HG03045 (cell line): ENCODE data around the gene NOTCH3.

Experiments
- ATAC-seq: cut with Tn5 transposase; IDR thresholded peaks from one replicate; pipeline ENCODE4 v1.9.1; 2021; ENCODE audit warnings: mild to moderate bottlenecking, moderate library complexity; ENCODE audit not compliant: unreplicated experiment

Gene NOTCH3

DNA sequence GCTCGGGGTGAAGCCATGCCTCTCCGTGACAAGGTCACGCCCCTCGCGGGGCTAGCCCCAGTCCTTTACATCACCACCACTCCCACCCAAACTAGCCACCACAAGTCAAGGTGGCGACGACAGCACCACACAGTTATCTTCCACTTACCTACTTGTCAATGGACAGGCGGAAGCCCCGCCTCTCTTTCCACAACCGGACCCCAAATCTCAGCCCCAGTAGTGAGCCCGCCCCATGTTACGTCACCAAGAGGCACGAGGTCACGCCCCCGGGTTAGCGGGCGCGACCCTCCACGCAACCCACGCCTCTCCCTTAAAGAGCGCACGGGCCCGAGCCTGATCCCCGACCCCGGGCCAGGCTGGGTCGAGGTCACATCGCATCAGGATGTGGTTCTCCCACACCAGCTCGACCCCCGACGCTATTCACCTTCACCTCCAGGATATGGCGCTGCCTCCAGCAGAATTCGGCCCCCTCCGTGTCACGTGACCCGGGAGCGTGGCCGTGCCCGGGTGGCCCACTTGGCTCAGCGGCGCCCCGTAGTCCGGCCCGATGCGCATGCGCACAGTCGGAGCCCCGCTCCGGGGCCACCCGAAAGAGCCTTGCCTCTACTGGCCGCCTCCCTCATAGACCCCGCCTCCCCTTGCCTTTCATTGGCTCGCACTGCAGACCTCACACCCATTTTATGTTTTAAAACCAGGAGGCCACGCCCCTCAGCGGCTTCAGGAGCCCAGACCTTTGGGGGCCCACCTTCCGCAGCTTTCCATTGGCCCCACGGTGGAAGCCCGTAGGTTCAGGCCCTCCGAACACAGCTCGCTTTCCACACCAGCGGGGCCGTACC lies 75.3 kb downstream of the NOTCH3 start:
- ATAC-seq, result peak; percentile 88

DNA sequence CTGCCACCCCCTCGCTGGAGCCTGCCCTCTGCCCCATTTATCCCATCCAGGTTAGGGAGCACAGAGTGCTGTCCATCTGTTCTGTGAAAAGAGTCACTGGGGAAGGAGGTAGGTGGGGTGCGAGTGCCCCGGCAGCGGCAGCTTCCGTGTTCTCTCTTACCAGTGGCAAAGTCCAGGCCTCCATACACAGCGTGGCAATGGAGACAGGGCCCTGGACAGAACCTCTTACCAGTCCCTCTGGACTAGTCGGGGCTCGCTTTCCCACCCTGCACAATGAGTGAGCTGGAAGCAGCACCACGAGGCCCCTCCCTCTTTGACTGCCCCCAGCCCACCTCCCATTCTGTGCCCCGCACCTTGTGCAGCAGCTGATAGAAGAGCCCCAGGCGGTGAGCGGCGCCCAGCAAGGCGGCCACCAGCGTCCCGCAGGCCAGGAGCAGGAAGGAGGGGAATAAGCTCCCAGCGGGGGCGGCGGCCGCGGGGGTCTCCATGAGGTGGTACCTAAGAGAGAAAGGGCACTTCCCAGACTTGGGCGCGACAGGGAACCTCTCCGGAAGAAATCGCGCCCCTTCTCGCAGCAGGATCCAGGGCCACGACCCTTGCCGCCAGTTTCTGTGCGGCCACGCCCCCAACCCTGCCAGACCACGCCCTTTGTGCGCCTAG lies 76.1 kb downstream of the NOTCH3 start:
- ATAC-seq, result no peak

DNA sequence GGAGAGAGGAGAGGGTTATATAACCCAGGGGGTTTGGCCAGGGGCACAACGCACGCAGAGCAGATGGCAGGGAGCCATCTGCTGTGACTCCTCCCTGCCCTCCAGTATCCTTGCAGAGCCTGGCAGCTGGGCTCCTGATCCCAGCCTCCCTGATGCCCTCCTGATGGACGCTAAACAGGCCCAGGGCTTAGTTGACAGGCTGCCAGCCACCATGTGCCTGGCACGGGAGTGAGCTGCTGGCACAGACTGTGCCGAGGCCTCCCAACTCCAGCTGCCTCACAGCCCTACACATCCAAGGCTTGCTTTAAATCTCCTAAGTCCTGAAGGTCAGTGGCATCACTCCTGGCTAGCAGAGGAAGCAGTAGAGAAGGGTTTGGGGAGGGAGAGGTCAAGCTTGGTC lies 76.9 kb downstream of the NOTCH3 start:
- no peak for ATAC-seq

DNA sequence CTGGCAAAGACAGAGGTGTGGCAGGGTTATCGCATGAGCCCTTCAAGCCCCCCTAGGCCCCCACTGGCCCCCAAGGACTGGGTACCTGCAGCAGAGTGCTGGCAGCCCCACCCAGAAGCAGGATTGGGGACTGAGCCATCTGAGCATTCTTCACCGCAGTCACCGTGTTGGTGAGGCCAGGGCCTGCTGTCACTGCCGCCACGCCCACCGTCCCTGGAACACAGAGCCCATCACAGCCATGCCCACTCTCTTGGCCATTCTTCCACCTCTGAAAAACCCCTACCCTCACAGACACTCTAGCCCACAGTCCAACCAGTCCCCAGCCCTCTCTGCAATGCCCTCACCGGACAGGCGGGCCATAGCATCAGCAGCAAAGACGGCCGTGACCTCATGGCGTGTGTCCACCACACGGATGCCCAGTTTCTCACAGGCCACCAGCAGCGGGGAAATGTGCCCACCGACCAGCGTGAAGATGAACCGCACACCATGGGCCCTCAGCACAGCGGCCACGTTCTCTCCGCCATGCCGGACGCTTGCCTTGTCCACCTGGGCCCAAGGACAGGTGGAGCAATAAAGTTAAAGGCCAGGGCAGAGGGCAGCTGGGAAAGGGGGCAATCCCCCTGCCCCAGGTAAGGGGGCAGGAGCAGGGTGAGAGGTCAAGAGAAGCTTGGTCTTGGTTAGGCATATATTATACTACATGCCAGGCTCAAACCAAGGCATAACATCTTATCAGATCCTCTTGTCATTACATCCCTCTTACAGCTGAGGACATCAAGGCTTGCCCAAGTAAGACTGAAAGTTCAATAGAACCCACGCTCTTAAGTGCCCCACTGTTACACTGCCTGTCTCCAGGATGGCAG lies 77.5 kb downstream of the NOTCH3 start:
- ATAC-seq, result no peak

DNA sequence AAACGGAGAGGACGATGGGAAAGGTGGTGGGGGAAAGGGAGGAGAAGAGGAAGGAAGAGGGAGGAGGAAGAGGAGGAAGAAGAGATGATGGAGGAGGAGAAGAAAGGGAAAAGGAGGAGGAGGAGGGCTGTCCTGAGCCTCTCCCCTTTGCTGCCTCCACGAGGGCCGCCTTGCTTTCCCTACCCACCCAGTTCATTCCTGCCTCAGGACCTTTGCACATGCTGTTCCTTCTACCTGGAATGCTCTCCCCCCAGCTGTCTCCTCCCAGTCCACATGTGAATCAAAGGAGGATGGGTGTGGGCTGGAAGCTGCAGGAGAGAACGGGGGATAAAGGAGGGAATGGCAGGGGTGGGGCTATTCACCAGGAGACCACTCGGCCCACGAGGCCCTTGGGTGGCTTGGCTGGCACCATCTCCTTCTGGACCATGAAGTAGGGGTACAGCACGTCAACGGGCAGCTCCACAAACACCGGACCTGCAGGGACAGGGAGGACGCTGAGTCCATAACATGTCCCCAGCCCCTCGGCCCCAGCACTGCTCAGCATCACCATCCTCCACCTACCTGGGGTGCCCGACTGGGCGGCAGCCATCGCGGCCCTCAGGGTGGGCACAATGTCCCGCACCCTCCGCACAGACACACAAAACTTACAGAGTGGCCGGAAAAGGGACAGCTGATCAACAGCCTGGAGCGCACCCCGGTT lies 78.3 kb downstream of the NOTCH3 start:
- no peak for ATAC-seq

DNA sequence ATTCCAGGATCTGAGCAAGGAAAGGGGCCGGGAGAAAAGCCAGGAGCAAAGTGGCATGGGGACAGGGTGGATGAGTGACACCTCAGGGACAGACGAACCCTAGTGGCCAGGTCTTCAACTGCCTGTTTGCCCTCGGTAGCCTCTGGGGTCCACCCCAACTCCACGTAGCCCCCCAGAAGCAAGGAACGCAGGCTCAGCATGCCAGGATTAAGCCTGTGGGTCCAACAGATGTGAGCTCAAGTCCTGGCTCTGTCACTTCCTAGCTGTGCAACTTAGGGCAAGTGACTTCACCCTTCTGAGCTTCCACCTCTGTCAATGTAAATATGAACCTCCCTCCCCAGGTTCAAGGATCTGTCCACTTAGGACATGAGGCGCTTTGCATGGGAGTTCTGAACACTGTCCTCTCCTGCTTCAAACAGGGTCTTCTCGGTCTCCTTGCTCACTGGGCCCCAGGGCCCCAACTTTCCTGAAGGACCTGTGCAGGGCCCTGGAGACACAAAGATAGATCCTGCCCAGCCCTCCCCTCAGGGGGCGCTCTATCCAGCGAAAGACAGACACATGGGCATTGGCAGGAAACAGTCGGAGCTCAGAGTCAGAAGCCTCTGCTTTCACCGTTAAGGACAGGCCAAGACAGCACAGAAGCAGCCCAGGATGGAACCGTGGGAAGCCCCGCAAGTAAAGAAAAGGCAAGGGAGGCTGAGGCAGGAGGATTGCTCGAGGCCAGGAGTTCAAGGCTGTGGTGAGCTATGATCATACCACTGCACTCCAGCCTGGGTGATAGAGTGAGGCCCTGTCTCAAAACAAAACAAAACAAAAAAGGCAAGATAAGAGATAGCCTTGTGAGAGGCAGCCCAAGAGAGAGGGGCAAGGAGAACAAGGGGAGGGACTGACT lies 80.4 kb downstream of the NOTCH3 start:
- no peak for ATAC-seq

DNA sequence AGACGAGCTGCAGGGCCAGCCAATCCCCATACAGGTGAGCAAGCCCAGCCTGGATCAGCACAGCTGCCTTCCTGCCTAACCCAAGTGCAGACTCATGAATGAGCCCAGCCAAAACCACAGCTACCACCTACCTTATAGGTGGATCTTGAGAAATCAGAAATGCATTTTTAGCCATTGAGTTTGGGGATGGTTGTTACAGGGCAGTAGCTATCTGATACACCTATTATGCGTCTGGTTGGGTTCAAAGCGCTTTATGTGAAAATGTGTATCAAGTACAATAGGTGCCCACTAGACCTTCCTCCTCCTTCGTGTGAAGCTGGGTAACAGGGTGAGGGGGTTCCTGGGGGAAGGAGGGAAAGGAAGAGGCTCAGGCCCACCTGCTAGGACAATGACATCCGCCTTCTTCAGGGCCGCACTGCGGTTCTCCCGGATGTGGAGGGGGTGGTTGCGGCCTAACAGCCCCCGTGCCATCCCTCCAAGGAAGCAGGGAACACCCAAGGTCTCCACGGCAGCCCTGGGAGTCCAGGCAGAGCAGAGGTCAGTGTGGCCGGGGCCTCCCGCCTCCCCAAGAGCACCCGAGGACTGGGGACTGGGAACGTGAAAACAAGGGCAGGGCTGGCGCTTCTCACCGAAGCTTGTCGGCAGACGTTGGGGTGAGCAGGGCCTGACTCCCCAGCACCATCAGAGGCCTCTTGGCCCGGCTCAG lies 81.9 kb downstream of the NOTCH3 start:
- ATAC-seq, result no peak

DNA sequence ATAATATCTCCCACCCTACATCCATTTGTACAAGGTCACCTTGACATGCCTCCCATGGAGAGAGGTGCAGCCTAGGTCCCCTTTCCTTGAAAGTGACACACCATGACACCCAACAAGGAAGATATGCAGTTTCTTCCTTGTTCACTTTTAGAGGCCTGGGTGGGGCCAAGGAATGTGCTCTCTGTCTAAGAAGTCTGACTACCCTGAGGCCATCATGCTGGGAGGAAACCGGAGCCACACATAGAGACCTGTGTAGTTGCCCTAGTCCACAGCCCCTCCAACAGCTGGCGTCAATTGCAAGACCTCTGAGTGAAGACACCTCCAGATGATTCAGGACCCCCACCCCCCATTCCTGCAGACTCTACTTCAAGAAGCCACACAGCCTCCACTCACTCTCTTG lies 82.5 kb downstream of the NOTCH3 start:
- no peak for ATAC-seq

DNA sequence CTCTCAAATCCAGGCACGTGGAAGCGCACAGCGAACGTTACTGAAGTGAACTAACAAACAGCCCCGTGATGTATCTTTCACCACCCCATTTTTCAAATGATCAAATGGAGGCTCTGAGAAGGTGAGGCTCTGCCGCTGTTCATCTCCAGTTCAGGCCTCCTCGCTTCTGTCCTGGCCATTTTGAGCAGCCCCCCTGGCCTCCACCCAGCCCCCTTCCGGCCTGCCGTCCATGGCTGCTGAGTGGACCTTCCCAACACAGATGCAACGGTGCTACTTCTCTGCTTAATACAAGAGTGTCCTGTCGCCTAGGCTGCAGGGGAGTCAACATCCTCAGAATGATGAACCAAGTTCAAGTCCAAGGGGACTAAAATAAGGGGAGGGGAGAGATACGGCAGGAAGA lies 83.9 kb downstream of the NOTCH3 start:
- no peak for ATAC-seq

DNA sequence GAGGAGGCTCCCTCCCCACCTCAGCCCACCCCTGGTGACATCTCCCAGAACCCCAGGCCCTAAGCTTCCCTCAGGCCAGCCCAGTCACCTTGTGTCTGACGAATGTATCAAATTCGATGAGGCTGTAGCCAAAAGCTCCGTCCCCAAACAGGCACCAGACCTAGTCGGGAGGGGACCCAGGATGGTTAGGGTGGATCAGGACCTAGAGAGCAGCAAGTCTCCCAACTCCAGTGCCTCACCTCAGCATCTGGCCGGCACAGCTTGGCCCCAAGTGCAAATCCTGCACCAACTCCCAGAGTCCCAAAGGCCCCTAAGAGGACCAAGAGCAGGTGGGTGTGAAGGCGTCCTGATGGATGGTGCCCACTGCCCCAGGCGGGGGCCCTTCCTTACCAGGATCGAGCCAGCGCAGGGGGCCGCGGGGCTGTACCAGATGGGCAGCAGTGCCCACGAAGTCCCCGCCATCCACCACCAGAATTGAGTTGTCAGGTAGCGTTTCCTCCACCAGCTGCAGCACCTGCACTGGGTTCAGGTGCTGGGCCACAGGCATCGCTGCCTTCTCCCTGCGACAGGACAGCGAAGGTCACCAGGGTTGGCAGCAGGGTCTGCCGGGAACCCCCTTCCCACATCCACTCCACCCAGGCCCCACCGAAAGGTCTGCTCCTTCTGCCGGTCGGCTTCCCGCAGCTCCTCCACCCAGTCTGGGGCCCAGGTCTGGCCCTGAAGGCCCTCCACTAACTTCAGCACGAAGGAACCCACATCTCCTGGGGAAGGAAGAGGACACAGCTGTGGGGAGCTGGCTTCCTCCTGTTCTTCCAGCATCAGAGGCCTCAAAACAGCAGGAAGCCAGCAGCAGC lies 84.8 kb downstream of the NOTCH3 start:
- no peak for ATAC-seq

DNA sequence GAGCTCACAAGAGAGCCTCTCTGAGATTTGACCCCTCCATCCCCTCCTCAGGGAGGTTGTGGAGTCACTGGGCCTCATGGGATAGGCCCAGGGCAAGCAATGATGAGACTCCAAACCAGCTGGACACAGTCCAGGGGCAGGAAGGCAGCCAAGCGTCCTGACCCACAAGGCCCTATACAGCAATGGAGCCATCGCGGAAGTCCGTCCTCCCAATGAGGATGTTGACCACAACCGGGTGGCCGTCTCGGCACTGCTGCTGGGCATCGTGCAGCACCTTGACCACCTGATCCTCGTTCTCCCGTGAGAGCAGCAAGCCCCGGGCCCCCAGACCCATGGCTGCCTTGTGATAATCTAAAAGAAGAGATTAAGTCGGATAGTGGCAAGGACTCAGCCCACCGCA lies 85.7 kb downstream of the NOTCH3 start:
- no peak for ATAC-seq

DNA sequence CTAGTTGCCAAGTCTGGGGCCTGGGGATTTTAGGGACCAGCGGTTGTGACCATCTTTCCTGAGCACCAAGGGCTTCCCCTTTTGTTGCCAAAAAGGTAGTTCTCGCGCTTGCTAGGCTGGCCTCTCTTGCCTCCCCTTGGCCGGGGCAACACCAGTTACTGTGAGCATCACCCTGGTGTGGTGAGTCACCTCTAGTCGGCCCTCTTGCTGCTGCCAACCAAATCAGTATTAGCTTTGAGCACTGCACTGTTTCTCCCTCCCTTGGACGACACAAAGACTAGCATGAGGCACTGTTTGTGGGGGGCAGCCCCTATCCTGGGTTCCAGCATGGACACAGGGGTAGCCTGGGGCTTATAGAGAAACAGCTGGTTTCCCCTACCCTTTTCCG lies 86.6 kb downstream of the NOTCH3 start:
- no peak for ATAC-seq

DNA sequence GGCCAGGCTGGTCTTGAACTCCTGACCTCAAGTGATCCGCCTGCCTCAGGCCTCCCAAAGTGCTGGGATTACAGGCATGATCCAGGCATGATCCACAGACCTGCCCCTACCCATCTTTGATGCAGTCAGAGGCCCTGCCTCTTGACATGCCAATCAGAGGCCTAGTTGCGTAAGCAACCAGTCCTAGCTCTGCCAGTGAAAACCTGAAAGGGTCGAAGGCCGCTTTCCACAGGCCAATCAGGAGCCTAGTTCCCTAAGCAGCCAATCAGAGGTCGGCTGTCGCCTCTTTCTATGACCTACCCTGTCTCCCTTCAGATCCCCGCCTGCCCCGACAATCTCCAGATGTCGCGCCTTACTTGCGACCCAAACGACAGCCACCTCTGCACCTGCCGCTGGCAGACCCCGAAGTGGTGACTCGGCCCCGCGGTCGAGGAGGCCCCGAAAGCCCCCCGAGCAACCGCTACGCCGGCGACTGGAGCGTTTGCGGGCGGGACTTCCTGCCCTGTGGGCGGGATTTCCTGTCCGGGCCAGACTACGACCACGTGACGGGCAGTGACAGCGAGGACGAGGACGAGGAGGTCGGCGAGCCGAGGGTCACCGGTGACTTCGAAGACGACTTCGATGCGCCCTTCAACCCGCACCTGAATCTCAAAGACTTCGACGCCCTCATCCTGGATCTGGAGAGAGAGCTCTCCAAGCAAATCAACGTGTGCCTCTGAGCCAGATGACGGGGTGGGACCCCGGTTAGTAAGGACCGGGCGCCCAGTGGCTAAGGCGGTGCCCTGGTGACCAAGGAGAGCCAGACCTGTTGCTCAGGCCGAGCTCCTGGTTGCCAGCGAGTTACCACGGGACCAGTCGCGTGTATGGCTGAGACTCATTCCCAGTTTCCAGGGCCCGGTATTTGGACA lies 87.3 kb downstream of the NOTCH3 start:
- ATAC-seq, result no peak

DNA sequence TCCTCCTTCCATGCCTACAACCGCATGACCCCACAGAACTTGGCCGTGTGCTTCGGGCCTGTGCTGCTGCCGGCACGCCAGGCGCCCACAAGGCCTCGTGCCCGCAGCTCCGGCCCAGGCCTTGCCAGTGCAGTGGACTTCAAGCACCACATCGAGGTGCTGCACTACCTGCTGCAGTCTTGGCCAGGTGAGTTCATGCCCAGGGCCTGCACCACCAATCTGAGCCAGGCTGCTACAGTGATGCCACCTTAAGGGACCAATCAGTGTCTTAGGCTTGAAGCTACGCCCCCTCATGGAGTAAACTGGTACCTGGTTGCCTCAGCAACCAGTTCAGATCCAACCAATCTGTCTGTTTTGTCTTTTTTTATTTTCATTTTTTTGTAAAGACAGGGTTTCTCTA lies 88.4 kb downstream of the NOTCH3 start:
- no peak for ATAC-seq

DNA sequence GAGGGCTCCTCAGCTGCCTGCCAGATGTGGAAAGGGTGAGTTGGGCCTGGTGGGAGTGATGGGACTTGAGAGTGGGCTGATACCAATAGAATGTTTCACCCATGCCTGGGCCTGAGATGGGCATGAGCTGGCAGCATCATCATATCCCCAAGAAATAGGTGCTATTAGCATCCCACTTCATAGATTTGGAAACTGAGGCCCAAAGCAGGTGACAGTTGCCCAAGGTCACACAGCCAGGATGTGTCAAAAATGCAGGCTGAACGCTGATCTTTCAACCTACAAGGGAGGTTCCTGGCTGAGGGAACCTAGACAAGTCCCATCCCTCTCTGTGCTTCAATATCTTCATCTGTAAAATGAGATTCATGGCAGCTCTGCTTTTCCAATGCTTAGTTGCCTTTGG lies 89.0 kb downstream of the NOTCH3 start:
- ATAC-seq, result no peak

DNA sequence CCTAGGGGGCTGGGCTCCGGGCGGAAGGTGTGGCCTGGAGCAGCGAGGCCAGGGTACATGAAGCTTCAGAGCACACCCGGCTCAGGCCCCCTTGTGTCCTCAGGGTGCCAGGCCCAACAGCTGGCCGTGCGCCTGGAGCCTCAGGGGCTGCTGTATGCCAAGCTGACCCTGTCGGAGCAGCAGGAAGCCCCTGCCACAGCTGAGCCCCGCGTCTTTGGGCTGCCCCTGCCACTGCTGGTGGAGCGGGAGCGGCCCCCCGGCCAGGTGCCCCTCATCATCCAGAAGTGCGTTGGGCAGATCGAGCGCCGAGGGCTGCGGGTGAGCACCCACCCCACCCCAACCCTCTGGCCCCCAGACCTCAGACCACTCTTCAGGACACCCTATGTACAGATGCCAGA lies 90.4 kb downstream of the NOTCH3 start:
- ATAC-seq, result no peak

DNA sequence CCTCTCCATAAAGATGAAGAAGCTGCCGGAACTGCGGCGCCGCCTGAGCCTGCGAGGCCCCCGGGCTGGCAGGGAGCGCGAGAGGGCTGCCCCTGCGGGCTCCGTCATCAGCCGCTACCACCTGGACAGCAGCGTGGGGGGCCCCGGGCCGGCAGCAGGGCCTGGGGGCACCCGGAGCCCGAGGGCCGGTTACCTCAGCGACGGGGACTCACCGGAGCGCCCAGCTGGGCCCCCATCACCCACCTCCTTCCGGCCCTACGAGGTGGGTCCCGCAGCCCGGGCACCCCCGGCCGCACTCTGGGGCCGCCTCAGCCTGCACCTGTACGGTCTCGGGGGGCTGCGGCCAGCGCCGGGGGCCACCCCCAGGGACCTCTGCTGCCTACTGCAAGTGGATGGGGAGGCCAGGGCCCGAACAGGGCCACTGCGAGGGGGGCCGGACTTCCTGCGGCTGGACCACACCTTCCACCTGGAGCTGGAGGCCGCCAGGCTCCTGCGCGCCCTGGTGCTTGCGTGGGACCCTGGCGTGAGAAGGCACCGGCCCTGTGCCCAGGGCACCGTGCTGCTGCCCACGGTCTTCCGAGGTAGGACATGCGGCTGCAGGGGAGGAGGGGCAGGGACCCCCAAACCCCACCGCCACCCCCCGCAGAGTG lies 90.9 kb downstream of the NOTCH3 start:
- ATAC-seq, result no peak
